H1 (cell line): ENCODE data around the gene TRAPPC2B.

ENCODE experiments used
- BCL11A ChIP-seq, 2 experiments: IDR thresholded peaks; one replicate each; pipeline ENCODE4 v1.6.1; 2011; ENCODE audit warnings: low read depth in 2 of 2, low read length in 2 of 2, mild to moderate bottlenecking in 2 of 2
- EZH2 ChIP-seq: fragments of 200-600 bp; sonication (generic); IDR thresholded peaks from 2 replicates; pipeline ENCODE4 v1.7.1; 2012; ENCODE audit warnings: low read depth, mild to moderate bottlenecking, moderate library complexity, low read length, inconsistent platforms; ENCODE audit not compliant: severe bottlenecking
- POLR2AphosphoS5 ChIP-seq: IDR thresholded peaks from 2 replicates; pipeline ENCODE4 v1.6.1; 2011; ENCODE audit warnings: low read depth, low read length
- SIX5 ChIP-seq: IDR thresholded peaks from 2 replicates; pipeline ENCODE4 v1.6.1; 2011; ENCODE audit warnings: mild to moderate bottlenecking, low read depth, low read length
- SUZ12 ChIP-seq: fragments of 200-600 bp; sonication (generic); IDR thresholded peaks from 2 replicates; pipeline ENCODE4 v1.6.1; 2012; ENCODE audit warnings: mild to moderate bottlenecking, inconsistent platforms, low read length, moderate library complexity, mixed read lengths
- TAF7 ChIP-seq: optimal IDR thresholded peaks from 2 replicates; pipeline ENCODE3; 2011; ENCODE audit warnings: low read depth, mild to moderate bottlenecking, inconsistent platforms, low read length, moderate library complexity, borderline replicate concordance
- TF ChIP-seq, protein P1 (sequence below), 3 experiments: IDR thresholded peaks; 1 replicate in 2 of 3; 2 replicates in 1 of 3; pipeline versions ENCODE4 v1.5.1 to v1.6.1; 2011; ENCODE audit warnings: low read length in 3 of 3, mild to moderate bottlenecking in 3 of 3, inconsistent platforms in 2 of 3, low read depth in 1 of 3, moderate library complexity in 1 of 3; ENCODE audit not compliant: insufficient read depth in 1 of 3; ENCODE audit errors: control extremely low read depth in 1 of 3

DNA sequence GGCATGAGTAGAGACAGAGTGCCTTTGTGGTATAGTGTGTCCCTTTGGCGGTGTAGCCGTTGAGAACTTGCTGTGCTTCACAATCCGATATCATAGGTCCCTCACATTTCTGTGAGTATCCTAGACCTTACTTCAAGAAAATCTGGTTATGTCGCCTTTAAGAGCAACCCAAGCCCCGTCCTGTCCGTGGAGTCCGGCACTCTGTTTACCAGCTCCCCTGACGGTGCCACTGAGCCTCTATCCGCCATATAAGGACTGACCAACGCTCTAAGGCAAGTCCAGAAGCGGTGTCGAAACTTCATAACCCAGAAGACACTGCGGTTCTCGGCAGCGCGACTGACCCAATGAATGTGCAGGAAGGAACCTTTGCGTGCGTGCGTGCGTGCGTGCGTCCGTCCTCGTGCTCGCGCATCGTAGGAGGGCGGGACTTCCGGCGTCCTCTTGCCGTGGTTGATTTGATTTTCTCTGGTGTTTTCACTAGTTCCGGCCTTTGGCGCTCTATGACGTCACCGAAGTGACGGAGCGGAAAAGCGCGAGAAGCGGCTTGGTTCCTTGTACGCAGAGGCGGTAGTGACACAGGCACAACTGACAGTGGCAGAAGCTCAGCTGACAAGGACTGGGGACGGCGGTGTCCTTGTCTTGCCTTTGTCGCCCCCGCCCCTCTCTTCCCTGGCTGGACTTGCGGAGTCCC is at the start of gene TRAPPC2B, which contains the start of gene ZNF547:
- TF ChIP-seq POLR2AphosphoS5 = peak; percentile 90
- TF ChIP-seq SIX5 = peak; percentile 47
- TF ChIP-seq EZH2 = no peak
- TF ChIP-seq, protein P1, sequence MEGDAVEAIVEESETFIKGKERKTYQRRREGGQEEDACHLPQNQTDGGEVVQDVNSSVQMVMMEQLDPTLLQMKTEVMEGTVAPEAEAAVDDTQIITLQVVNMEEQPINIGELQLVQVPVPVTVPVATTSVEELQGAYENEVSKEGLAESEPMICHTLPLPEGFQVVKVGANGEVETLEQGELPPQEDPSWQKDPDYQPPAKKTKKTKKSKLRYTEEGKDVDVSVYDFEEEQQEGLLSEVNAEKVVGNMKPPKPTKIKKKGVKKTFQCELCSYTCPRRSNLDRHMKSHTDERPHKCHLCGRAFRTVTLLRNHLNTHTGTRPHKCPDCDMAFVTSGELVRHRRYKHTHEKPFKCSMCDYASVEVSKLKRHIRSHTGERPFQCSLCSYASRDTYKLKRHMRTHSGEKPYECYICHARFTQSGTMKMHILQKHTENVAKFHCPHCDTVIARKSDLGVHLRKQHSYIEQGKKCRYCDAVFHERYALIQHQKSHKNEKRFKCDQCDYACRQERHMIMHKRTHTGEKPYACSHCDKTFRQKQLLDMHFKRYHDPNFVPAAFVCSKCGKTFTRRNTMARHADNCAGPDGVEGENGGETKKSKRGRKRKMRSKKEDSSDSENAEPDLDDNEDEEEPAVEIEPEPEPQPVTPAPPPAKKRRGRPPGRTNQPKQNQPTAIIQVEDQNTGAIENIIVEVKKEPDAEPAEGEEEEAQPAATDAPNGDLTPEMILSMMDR (IDR thresholded peaks at IDR 0.05; ENCODE audit: control extremely low read depth in 1 of 3, insufficient read depth in 1 of 3, low read depth in 1 of 3, low read length in 3 of 3) = no peak
- TF ChIP-seq SUZ12 = no peak
- no peak for TF ChIP-seq BCL11A (IDR thresholded peaks at IDR 0.05; ENCODE audit: low read depth in 2 of 2, low read length in 2 of 2)
- TF ChIP-seq TAF7 = no peak
